GM12872 (cell line): ENCODE results near the gene HBG2.

ENCODE experiments used
- TF ChIP-seq, protein P1 (sequence below): IDR thresholded peaks from 3 replicates; pipeline ENCODE4 v1.5.1; 2011; ENCODE audit warnings: low read depth, mild to moderate bottlenecking, low read length, moderate library complexity; ENCODE audit not compliant: insufficient read depth

HBG2 gene

DNA sequence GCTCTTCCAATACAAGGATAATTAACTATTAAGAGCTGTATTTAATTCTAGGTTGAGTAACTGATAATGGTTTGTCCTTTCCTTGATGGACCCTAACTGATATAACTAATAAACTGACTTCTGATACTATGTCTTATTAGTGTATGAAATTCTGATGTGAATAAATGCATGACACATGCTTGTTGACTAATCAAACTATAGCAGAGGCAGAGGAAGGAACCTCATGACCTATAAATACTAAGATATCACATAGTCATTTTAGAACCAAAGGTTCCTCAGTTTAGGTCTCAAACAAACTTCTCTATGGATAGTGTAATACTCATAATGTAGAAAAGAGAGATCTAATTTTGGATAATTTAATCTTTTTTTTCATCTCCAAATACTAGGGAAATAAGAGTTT lies 15.5 kb downstream of the HBG2 start:
- TF ChIP-seq, protein P1, sequence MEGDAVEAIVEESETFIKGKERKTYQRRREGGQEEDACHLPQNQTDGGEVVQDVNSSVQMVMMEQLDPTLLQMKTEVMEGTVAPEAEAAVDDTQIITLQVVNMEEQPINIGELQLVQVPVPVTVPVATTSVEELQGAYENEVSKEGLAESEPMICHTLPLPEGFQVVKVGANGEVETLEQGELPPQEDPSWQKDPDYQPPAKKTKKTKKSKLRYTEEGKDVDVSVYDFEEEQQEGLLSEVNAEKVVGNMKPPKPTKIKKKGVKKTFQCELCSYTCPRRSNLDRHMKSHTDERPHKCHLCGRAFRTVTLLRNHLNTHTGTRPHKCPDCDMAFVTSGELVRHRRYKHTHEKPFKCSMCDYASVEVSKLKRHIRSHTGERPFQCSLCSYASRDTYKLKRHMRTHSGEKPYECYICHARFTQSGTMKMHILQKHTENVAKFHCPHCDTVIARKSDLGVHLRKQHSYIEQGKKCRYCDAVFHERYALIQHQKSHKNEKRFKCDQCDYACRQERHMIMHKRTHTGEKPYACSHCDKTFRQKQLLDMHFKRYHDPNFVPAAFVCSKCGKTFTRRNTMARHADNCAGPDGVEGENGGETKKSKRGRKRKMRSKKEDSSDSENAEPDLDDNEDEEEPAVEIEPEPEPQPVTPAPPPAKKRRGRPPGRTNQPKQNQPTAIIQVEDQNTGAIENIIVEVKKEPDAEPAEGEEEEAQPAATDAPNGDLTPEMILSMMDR: no peak

DNA sequence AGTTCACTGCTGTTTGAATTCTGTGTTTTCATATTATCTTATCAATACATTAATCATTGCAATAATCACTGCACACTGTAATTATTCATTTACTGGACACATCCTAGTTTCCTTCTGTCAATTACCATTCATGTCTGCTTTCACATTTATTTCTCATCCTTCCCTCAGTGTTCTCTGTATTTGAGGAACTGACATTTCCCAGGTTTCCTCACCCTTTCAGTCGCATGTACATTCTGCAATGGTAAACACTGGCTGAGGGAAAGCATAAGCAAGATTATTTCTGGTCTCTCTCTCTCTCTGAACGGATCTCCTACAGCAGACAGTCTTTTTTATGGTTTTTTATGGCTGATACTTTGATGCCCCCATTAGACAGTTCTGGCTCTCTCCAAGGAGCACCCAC lies 16.1 kb downstream of the HBG2 start:
- TF ChIP-seq, protein P1: no peak

DNA sequence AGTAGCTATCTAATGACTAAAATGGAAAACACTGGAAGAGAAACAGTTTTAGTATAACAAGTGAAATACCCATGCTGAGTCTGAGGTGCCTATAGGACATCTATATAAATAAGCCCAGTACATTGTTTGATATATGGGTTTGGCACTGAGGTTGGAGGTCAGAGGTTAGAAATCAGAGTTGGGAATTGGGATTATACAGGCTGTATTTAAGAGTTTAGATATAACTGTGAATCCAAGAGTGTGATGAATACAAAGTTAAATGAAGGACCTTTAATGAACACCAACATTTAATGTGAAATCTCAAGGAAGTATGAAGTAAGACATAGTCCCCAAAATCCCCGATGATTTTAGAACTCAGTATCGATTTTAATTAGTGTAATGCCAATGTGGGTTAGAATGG lies 17.2 kb downstream of the HBG2 start:
- TF ChIP-seq, protein P1: no peak

DNA sequence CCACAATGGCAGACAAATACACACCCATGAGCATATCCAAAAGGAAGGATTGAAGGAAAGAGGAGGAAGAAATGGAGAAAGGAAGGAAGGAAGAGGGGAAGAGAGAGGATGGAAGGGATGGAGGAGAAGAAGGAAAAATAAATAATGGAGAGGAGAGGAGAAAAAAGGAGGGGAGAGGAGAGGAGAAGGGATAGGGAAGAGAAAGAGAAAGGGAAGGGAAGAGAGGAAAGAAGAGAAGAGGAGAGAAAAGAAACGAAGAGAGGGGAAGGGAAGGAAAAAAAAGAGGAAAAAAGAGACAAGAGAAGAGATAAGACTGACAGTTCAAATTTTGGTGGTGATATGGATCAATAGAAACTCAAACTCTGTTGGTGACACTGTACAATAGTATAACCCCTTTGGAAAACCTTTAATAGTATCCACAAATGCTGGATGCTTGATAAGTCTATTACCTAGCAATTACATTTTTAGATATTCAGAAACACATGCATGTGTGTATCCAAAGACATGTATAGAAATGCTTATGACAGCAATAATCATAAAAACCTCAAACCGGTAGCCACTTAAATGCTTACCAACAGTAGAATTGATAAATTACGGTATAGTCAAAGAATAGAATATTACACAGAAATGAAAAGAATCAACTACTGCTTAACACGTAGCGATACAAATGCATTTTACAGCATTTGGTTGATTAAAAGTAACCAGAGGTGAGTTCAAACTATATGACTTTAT lies 19.1 kb downstream of the HBG2 start:
- TF ChIP-seq, protein P1: no peak

DNA sequence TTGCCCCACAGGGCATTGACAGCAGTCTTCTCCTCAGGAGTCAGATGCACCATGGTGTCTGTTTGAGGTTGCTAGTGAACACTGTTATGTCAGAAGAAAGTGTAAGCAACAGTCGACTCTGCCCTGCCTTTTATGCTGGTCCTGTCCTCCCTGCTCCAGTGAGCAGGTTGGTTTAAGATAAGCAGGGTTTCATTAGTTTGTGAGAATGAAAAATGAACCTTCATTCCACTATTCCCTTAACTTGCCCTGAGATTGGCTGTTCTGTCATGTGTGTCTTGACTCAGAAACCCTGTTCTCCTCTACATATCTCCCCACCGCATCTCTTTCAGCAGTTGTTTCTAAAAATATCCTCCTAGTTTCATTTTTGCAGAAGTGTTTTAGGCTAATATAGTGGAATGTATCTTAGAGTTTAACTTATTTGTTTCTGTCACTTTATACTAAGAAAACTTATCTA lies 20.2 kb downstream of the HBG2 start, which contains the start of gene HBD:
Gene HBD, minus strand, starts transcription at position 103 of the 454 bp plus-strand sequence. Its CDS starts 50 bp downstream, at position 53.
- TF ChIP-seq, protein P1: no peak

DNA sequence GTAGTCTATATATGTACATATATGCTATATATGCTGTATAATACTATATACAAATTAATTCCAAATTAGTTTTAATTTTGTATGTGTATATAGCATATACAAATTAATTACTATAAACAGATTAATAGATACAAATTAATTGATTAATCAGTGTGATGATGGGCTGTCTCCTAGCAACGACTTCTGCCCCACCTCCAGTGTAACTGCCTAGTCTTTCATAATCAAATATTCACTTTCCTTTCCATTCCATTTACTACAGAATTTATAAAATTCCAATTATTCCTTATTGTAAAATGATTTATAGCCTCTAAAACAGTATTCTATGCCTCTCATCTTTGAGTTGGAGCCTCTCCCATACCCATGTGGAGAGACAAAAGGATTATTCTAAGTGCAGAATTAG lies 21.3 kb downstream of the HBG2 start:
- TF ChIP-seq, protein P1: no peak

DNA sequence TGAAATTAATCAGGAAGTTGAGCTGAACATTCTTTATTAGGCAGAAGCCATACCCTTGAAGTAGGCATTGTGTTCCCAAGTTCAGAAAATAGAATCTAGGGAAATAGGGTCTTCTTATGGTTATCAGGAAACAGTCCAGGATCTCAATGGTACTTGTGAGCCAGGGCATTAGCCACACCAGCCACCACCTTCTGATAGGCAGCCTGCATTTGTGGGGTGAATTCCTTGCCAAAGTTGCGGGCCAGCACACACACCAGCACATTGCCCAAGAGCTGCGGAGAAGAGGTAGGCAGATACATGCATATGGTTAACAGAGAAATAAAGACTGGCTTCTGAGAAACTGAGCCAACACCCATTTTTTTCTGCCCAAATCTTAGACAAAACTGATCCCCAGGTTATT lies 21.8 kb downstream of the HBG2 start:
- TF ChIP-seq, protein P1: no peak
